Tibial nerve (tissue), 4 donors: ENCODE results near the gene SETDB1.

Experiments
- EP300 ChIP-seq, 2 donors: sonication (generic); formaldehyde crosslinking; IDR thresholded peaks; one replicate each; pipeline ENCODE4 v1.6.1; 2017; ENCODE audit warnings: antibody characterized with exemption in 2 of 2, mild to moderate bottlenecking in 1 of 2
- POLR2A ChIP-seq, 2 donors: fragments of 450-650 bp; IDR thresholded peaks; one replicate each; pipeline ENCODE4 v1.6.1; 2017; ENCODE audit warnings: antibody characterized with exemption in 2 of 2, mild to moderate bottlenecking in 2 of 2, moderate library complexity in 2 of 2
- TF ChIP-seq, protein P1 (sequence below), 5 experiments: fragments of 200-600 bp in 3 of 5; fragments of 450-650 bp in 2 of 5; sonication (generic) in 3 of 5; IDR thresholded peaks; one replicate each; pipeline ENCODE4 v1.5.1; 2016 to 2019; ENCODE audit warnings: antibody characterized with exemption in 5 of 5, mild to moderate bottlenecking in 3 of 5, moderate library complexity in 2 of 5

GRCh38 chr1:150965605-150966004 is 39.4 kb downstream of the SETDB1 start:
- TF ChIP-seq, protein P1, sequence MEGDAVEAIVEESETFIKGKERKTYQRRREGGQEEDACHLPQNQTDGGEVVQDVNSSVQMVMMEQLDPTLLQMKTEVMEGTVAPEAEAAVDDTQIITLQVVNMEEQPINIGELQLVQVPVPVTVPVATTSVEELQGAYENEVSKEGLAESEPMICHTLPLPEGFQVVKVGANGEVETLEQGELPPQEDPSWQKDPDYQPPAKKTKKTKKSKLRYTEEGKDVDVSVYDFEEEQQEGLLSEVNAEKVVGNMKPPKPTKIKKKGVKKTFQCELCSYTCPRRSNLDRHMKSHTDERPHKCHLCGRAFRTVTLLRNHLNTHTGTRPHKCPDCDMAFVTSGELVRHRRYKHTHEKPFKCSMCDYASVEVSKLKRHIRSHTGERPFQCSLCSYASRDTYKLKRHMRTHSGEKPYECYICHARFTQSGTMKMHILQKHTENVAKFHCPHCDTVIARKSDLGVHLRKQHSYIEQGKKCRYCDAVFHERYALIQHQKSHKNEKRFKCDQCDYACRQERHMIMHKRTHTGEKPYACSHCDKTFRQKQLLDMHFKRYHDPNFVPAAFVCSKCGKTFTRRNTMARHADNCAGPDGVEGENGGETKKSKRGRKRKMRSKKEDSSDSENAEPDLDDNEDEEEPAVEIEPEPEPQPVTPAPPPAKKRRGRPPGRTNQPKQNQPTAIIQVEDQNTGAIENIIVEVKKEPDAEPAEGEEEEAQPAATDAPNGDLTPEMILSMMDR (IDR thresholded peaks at IDR 0.05): no peak
- TF ChIP-seq EP300 (IDR thresholded peaks at IDR 0.05) (no peak), POLR2A (IDR thresholded peaks at IDR 0.05) (no peak)
